GM21737 (cell line): ENCODE results near the gene MAOB.

ENCODE experiments used
- ATAC-seq: cut with Tn5 transposase; IDR thresholded peaks from one replicate; pipeline ENCODE4 v1.9.1; 2021; ENCODE audit warnings: mild to moderate bottlenecking, moderate library complexity; ENCODE audit not compliant: unreplicated experiment

MAOB gene

GRCh38 chrX:43861750-43862149 is 20.5 kb downstream of the MAOB start:
- ATAC-seq: no peak

GRCh38 chrX:43860646-43861370 is 21.4 kb downstream of the MAOB start:
- ATAC-seq: no peak

DNA sequence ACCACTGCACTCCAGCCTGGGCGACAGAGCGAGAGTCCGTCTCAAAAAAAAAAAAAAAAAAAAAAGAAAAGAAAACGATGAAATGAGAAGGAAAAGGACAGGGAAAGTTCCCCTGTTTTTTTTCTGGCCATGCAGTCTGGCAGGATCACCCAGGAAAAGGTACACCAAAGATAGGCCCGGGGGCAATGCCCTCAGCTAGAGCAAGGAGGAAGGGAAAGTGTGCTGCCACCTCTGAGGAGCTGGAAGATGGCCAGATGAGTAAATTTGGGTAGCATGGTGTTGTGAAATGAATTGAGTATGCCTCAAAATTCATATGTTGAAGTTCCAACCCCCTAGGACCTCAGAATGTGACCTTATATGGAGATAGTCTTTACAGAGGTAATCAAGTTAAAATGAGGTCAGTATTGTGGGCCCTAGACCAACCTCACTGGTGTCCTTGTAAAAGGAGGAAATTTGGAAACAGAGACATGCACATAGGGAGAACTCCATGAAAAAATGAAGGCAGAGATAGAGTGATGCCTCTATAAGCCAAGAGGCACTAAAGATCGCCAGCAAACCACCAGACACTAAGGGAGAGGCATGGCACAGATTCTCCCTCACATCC is 28.9 kb downstream of the MAOB start:
- ATAC-seq: no peak

GRCh38 chrX:43850629-43851028 is 31.6 kb downstream of the MAOB start:
- no peak for ATAC-seq

- ATAC-seq: no peak
These were observed 33.1 kb downstream of the MAOB start for GRCh38 chrX:43849173-43849572.

DNA sequence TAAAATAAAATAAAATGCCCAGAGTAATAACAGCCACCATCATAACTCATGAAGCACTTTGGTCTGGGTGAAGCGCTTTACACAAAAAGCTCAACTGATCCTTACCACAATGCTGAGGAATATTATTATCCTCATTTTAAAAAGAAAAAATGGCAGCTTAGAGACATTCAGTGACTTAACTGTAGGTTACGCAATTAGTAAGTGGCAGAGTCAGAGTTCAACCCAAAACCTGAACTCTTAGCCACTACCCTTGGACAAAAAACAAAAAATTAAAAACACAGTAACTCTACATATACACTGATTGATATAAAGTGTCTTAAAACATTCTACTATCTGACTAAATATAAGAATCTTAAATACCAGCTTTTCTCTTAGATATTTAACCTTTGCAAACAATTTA is 34.9 kb downstream of the MAOB start:
- no peak for ATAC-seq

DNA sequence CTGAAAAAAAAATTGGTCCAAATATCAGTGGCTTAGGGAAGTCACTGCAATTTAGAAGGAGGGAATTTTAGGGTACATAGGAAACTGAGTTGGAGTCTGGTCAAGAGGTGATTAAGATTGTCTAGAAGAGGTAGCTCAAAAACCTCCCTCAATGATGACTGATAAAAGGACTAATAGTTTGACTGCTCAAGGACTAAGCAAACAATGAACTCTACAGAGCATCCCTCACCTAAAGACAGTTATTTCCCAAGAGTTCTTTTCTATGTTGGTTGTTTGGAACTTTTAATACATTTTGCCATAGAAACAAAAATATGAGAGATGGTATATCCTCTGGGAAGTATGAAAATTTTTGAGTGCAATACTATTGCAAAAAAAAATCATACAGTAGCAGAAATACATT is 35.7 kb downstream of the MAOB start:
- ATAC-seq: no peak

DNA sequence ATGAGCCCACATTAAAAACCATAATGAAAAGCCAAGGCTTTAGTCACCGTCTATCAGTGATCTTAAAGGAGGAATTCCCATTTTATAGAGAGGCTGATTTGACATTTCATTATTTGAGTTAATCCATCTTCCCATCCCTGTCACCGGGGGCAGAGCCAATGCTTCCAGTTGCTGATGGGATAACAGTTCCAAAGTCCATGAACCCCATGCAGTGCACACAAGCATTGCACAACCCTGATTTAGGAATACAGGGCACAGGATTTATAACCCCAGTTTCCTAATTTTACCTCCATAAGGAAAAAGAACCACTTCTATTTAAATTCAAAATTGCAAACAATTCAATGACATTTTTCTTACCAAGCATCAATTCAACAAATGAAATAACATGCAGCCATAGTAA is 36.5 kb downstream of the MAOB start:
- ATAC-seq: no peak

- no peak for ATAC-seq
These were observed 42.0 kb downstream of the MAOB start for GRCh38 chrX:43840265-43840664.

GRCh38 chrX:43836435-43837184 is 45.6 kb downstream of the MAOB start:
- no peak for ATAC-seq

DNA sequence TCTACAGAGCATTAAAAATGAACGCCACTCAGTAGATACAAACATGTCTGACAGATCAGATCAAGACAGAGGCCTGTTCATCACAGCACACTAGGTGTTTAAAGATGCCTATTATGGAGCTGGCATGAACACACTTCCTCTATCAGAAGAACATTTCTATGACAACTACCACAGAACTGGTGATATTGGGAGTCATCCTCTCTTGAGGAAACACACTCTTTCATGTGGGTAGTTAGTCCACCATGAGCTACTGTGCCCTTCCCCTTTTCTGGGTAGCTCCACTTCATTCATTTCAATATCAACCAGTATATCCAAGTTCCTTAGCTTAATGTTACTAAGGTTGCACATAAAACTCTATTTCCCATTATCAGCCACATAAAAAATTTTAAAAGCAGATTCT is 46.7 kb downstream of the MAOB start:
- no peak for ATAC-seq

GRCh38 chrX:43827791-43828190 is 54.5 kb downstream of the MAOB start:
- ATAC-seq: no peak

GRCh38 chrX:43822014-43822413 is 60.2 kb downstream of the MAOB start:
- ATAC-seq: no peak

GRCh38 chrX:43817444-43817843 is 64.8 kb downstream of the MAOB start:
- no peak for ATAC-seq

GRCh38 chrX:43815209-43815608 is 67.0 kb downstream of the MAOB start:
- ATAC-seq: no peak

- ATAC-seq: no peak
These were observed 68.4 kb downstream of the MAOB start for GRCh38 chrX:43813898-43814297.

DNA sequence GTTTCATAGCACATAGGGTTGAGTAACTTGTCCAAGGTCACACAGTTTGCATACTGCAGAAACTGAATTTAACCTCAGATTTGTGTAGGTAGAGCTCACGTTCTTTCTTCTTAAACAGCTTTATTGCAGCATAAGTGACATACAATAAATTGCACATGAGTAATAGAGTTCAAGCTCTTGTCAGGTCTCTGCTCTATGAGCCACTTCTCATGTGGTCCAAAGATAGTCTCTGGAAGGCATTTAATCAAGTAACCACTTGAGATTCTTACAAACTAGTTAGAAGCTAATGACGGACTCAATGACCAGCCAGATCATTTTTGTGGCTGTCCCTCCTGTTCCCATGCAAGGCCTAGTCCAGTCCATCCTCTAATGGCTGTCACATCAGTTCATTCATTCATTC is 68.9 kb downstream of the MAOB start:
- no peak for ATAC-seq

GRCh38 chrX:43809463-43809862 is 72.8 kb downstream of the MAOB start:
- ATAC-seq: no peak

DNA sequence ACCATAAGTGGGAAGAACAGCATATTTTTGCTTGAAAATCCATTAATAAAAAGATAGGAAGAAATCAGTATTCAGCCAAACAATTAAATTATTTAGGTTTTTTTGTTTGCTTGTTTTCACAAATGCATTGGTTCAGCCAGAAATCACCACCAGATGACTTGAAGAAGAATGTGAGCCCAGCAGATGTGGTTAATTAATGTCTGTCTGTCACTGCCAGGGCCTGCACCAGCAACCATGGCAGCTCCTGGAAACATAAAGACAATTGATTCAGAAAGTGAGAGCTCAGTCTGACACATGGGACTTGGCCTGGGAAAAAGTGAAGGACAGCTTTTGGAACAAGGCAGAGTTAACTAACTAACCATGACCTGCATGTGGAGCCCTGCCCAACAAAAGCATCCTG is 74.0 kb downstream of the MAOB start:
- no peak for ATAC-seq

GRCh38 chrX:43805579-43805978 is 76.7 kb downstream of the MAOB start:
- no peak for ATAC-seq

DNA sequence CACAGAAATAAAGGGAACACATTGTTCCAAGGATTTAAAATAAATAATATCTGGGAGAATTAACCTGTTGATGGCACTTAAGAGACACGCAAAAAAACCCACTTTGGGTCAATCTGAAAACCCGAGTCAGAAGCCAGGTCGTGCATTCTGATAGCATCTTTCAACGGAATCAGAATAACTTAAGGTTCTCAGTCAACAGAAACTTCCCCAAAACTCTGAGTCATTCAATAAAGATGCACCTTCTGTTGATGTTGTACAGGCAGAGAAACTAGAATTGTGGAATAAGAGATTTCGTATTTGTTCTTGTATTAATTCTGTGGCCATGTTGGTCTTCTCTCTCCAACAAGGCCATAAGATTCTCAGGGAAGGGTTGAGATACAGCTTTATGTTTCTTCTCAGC is 78.2 kb downstream of the MAOB start:
- ATAC-seq: no peak

DNA sequence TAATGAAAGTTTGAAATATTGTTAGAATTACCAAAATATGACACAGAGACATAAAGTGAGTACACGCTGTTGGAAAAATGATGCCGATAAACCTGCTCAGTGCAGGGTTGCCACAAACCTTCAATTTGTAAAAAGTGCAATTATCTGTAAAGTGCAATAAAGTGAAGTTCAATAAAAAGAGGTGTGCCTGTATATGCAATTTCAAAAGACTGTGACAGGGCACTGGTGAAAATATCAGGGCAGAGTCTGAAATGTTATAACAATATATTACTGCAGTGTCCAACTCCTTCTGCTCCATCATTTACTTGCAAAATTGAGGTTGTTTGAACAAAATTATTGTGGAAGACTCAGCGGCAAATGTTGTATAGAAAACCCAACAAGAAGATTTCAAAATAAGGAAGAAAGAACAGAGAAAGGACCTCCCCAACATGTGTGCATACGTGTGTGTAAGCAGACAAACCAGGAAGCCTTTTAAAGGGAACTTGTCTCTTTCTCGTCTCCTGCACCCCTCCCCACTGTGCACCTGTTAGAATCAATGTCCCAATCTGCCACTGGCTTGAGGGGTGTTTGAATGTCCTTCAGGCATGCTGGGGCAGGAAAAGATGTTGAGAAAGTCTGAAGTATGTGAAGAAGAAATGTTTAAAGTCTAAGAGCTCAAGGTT is 96.2 kb downstream of the MAOB start:
- ATAC-seq: no peak
